PFSK-1 (cell line): ENCODE results near the gene ACTR8.

ENCODE experiments used
- FOXP2 ChIP-seq: optimal IDR thresholded peaks from 2 replicates; pipeline ENCODE3; 2011; ENCODE audit warnings: borderline replicate concordance, control low read depth, inconsistent platforms; ENCODE audit not compliant: insufficient read depth; ENCODE audit errors: extremely low read length, extremely low read depth
- POLR2AphosphoS5 ChIP-seq: IDR thresholded peaks from 2 replicates; pipeline ENCODE4 v1.6.1; 2012; ENCODE audit warnings: low read depth, mild to moderate bottlenecking, control low read depth, low read length, moderate library complexity
- REST ChIP-seq, 2 experiments: IDR thresholded peaks; 2 replicates each; pipeline versions ENCODE4 v1.6.1 to v1.8.0; 2011 to 2012; ENCODE audit warnings: low read depth in 2 of 2, low read length in 2 of 2, control low read depth in 1 of 2, inconsistent platforms in 1 of 2, mild to moderate bottlenecking in 1 of 2, moderate library complexity in 1 of 2; ENCODE audit not compliant: insufficient read depth in 1 of 2
- SIN3A ChIP-seq: IDR thresholded peaks from 2 replicates; pipeline ENCODE4 v1.6.1; 2012; ENCODE audit warnings: mild to moderate bottlenecking, low read length, moderate library complexity, borderline replicate concordance; ENCODE audit not compliant: insufficient read depth
- TAF1 ChIP-seq: IDR thresholded peaks from 2 replicates; pipeline ENCODE4 v1.6.1; 2012; ENCODE audit warnings: low read length, control low read depth, borderline replicate concordance; ENCODE audit not compliant: insufficient read depth

ACTR8 gene

GRCh38 chr3:53858096-53858741 is 23.7 kb downstream of the ACTR8 start:
- TF ChIP-seq POLR2AphosphoS5 (no peak), SIN3A (no peak), TAF1 (no peak), FOXP2 (no peak), REST (IDR thresholded peaks at IDR 0.05; ENCODE audit: insufficient read depth in 1 of 2, low read depth in 2 of 2, low read length in 2 of 2) (no peak)

- no peak for TF ChIP-seq TAF1
- TF ChIP-seq SIN3A, result no peak
- TF ChIP-seq POLR2AphosphoS5, result no peak
- no peak for TF ChIP-seq REST (IDR thresholded peaks at IDR 0.05; ENCODE audit: insufficient read depth in 1 of 2, low read depth in 2 of 2, low read length in 2 of 2)
- no peak for TF ChIP-seq FOXP2
Observed at GRCh38 chr3:53856964-53857363, 25.0 kb downstream of the ACTR8 start.

- no peak for TF ChIP-seq TAF1
- no peak for TF ChIP-seq SIN3A
- TF ChIP-seq FOXP2, result no peak
- no peak for TF ChIP-seq REST (IDR thresholded peaks at IDR 0.05; ENCODE audit: insufficient read depth in 1 of 2, low read depth in 2 of 2, low read length in 2 of 2)
- TF ChIP-seq POLR2AphosphoS5, result no peak
Observed at GRCh38 chr3:53850895-53851294, 31.1 kb downstream of the ACTR8 start.

- no peak for TF ChIP-seq TAF1
- TF ChIP-seq REST (IDR thresholded peaks at IDR 0.05; ENCODE audit: insufficient read depth in 1 of 2, low read depth in 2 of 2, low read length in 2 of 2), result no peak
- TF ChIP-seq FOXP2, result no peak
- no peak for TF ChIP-seq SIN3A
- no peak for TF ChIP-seq POLR2AphosphoS5
Observed at GRCh38 chr3:53849916-53850315, 32.0 kb downstream of the ACTR8 start.

GRCh38 chr3:53846851-53847155 is 35.1 kb downstream of the ACTR8 start:
- TF ChIP-seq POLR2AphosphoS5, result no peak
- no peak for TF ChIP-seq FOXP2
- TF ChIP-seq REST (IDR thresholded peaks at IDR 0.05; ENCODE audit: insufficient read depth in 1 of 2, low read depth in 2 of 2, low read length in 2 of 2), result no peak
- no peak for TF ChIP-seq TAF1
- no peak for TF ChIP-seq SIN3A
